A549 treated with dexamethasone at 1 μM for 4 hours (cell line): ENCODE results near the gene SCN3B. TPM values are rescaled to one million over a fixed set of nuclear protein-coding genes. Genes with fewer than 3 reads are reported as not detected.

Experiments used
- total RNA-seq: library from RNA; stranded (reverse); fragments of 200-300 nt; extraction: Qiagen RNA extraction; gene quantifications from 5 replicates; pipeline ENCODE4 v1.2.3, GENCODE V29; 2022

SCN3B gene
- 0.03 to 0.18 TPM (median 0.15 TPM) in 5 replicates for total RNA-seq

GRCh38 chr11:123654566-123655081, at the start of gene SCN3B:
SCN3B (minus strand) TSS chr11:123654624; CDS start chr11:123653801, 823 bp downstream.

Other genes with a start within 250 kb of the SCN3B start
- 20.1 to 31.1 TPM (median 27.0 TPM) in 5 replicates for gene GRAMD1B, start 224.4 kb downstream of the SCN3B start, total RNA-seq
- 7.0 to 9.9 TPM (median 8.4 TPM) in 5 replicates for gene ZNF202, start 87.0 kb upstream of the SCN3B start, total RNA-seq
- gene OR6X1, start 99.9 kb upstream of the SCN3B start, total RNA-seq = not detected in 5 replicates
- not detected in 5 replicates for gene OR6M1, start 151.7 kb upstream of the SCN3B start, total RNA-seq
- gene TMEM225, start 231.0 kb upstream of the SCN3B start, total RNA-seq = not detected in 5 replicates
- not detected in 5 replicates for gene OR8D4, start 247.5 kb upstream of the SCN3B start, total RNA-seq